ENCODE data around the gene UQCC2.

Gene UQCC2

GRCh38 chr6:33725891-33726673 lies 14.6 kb upstream of the UQCC2 start:
- CTCF ChIA-PET: interaction anchor here (1.2 kb wide), 1 partner anchor 136 kb away, joined by 3 read pairs; no protein-coding TSS in a partner anchor
- no peak for DNase-seq (ENCODE audit: extremely low spot score)
- POLR2A ChIA-PET: interaction anchor here (1.6 kb wide), 1 partner anchor 15 kb away, joined by 8 read pairs; the partner anchor contains the start of gene UQCC2
- TF ChIP-seq ZNF384 (IDR thresholded peaks at IDR 0.05) (no peak), SP1 (IDR thresholded peaks at IDR 0.05) (no peak), ARNT (IDR thresholded peaks at IDR 0.05) (no peak), ELF4 (IDR thresholded peaks at IDR 0.05) (no peak), TARDBP (IDR thresholded peaks at IDR 0.05) (no peak), CTBP1 (IDR thresholded peaks at IDR 0.05; ENCODE audit: borderline replicate concordance) (no peak), FOXA1 (IDR thresholded peaks at IDR 0.05) (no peak), PKNOX1 (IDR thresholded peaks at IDR 0.05) (no peak), BHLHE40 (IDR thresholded peaks at IDR 0.05; ENCODE audit: borderline replicate concordance) (no peak), FOXM1 (IDR thresholded peaks at IDR 0.05; ENCODE audit: borderline replicate concordance) (no peak), NFRKB (IDR thresholded peaks at IDR 0.05) (no peak)

GRCh38 chr6:33725222-33725621 lies 13.7 kb upstream of the UQCC2 start:
- no peak for DNase-seq (ENCODE audit: extremely low spot score)
- TF ChIP-seq PKNOX1 (IDR thresholded peaks at IDR 0.05) (no peak), CTBP1 (IDR thresholded peaks at IDR 0.05; ENCODE audit: borderline replicate concordance) (no peak), ELF4 (IDR thresholded peaks at IDR 0.05) (no peak), TARDBP (IDR thresholded peaks at IDR 0.05) (no peak), ZNF384 (IDR thresholded peaks at IDR 0.05) (no peak), SP1 (IDR thresholded peaks at IDR 0.05) (no peak), FOXK2 (IDR thresholded peaks at IDR 0.05) (no peak), HDGF (IDR thresholded peaks at IDR 0.05; ENCODE audit: borderline replicate concordance) (no peak)
- ChIA-PET POLR2A (interaction anchor here (1.6 kb wide), 1 partner anchor 14 kb away, joined by 8 read pairs; the partner anchor contains the start of gene UQCC2), CTCF (interaction anchor here (0.5 to 1.2 kb wide), 2 partner anchors 12 to 135 kb away, joined by 3 read pairs; no protein-coding TSS in a partner anchor)

GRCh38 chr6:33724102-33725023 lies 12.9 kb upstream of the UQCC2 start:
- CTCF ChIA-PET: interaction anchor here (0.8 to 1.6 kb wide), 3 partner anchors 17 to 47 kb away, joined by 3 to 5 read pairs (median 3); no protein-coding TSS in a partner anchor
- no peak for DNase-seq (ENCODE audit: extremely low spot score)
- TF ChIP-seq SP1 (IDR thresholded peaks at IDR 0.05) (no peak), L3MBTL2 (conservative IDR thresholded peaks at IDR 0.05) (no peak), TARDBP (IDR thresholded peaks at IDR 0.05) (no peak), BHLHE40 (IDR thresholded peaks at IDR 0.05; ENCODE audit: borderline replicate concordance) (no peak), NFRKB (IDR thresholded peaks at IDR 0.05) (no peak), LEF1 (IDR thresholded peaks at IDR 0.05; ENCODE audit: borderline replicate concordance) (no peak), FOXM1 (IDR thresholded peaks at IDR 0.05; ENCODE audit: borderline replicate concordance) (no peak), SUZ12 (IDR thresholded peaks at IDR 0.05) (no peak), CTBP1 (IDR thresholded peaks at IDR 0.05; ENCODE audit: borderline replicate concordance) (no peak), ARNT (IDR thresholded peaks at IDR 0.05) (no peak), PKNOX1 (IDR thresholded peaks at IDR 0.05) (no peak), ELF4 (IDR thresholded peaks at IDR 0.05) (no peak), HDGF (IDR thresholded peaks at IDR 0.05; ENCODE audit: borderline replicate concordance) (no peak), FOXK2 (IDR thresholded peaks at IDR 0.05) (no peak), FOXA1 (IDR thresholded peaks at IDR 0.05) (no peak), ZNF384 (IDR thresholded peaks at IDR 0.05) (no peak)

GRCh38 chr6:33723371-33724085 lies 12.0 kb upstream of the UQCC2 start:
- TF ChIP-seq LEF1 (IDR thresholded peaks at IDR 0.05; ENCODE audit: borderline replicate concordance): no peak
- no peak for TF ChIP-seq PKNOX1 (IDR thresholded peaks at IDR 0.05)
- TF ChIP-seq NFRKB (IDR thresholded peaks at IDR 0.05): no peak
- no peak for TF ChIP-seq BHLHE40 (IDR thresholded peaks at IDR 0.05; ENCODE audit: borderline replicate concordance)
- TF ChIP-seq ZNF384 (IDR thresholded peaks at IDR 0.05): no peak
- no peak for TF ChIP-seq L3MBTL2 (conservative IDR thresholded peaks at IDR 0.05)
- no peak for TF ChIP-seq ARNT (IDR thresholded peaks at IDR 0.05)
- ChIA-PET CTCF (interaction anchor here (0.9 to 1.6 kb wide), 4 partner anchors 12 to 432 kb away, joined by 3 to 6 read pairs (median 4); partner anchors contain the start of gene UQCC2), POLR2A (interaction anchor here (1.3 to 1.9 kb wide), 2 partner anchors 12 kb away, joined by 6 to 17 read pairs; partner anchors contain the start of gene UQCC2)
- DNase-seq (ENCODE audit: extremely low spot score): no peak

More at GRCh38 chr6:33724102-33725023, 12.9 kb upstream of the UQCC2 start:
- POLR2A ChIA-PET: interaction anchor here (1.3 kb wide), 1 partner anchor 13 kb away, joined by 6 read pairs; the partner anchor contains the start of gene UQCC2
